AG04449 (cell line): ENCODE measurements around the gene BCL7B.
"Not testable (repeated sequence)": the region's sequence is repeated elsewhere in the genome, so short reads cannot be mapped to it uniquely, and the experiment has no call there.

Source experiments
- CTCF ChIA-PET: fragments of 350-600 bp; formaldehyde crosslinking; extraction: SDS; loops from one replicate; lab custom pipeline; 2021; ENCODE audit warnings: antibody characterized with exemption; lab: Yijun Ruan, JAX
- POLR2A ChIA-PET: fragments of 400-600, 350-600 bp; formaldehyde crosslinking; extraction: SDS; loops from one replicate; lab custom pipeline; 2020; ENCODE audit warnings: antibody characterized with exemption, inconsistent platforms; lab: Yijun Ruan, JAX
- DNase-seq: peaks from one replicate; pipeline ENCODE4 v3.0.0-alpha.2; 2010; ENCODE audit warnings: low read depth, low spot score
- H3K4me3 ChIP-seq: 2 replicates; pipeline ENCODE4 v1.5.1; 2011; ENCODE audit warnings: low read depth, mild to moderate bottlenecking, control low read depth, low read length
- TF ChIP-seq, protein P1 (sequence below): IDR thresholded peaks from one replicate; pipeline ENCODE4 v1.5.1; 2011; ENCODE audit warnings: mild to moderate bottlenecking, moderate library complexity, low read length, control low read depth, inconsistent platforms; ENCODE audit not compliant: insufficient read depth; ENCODE audit errors: missing control alignments

BCL7B gene

DNA sequence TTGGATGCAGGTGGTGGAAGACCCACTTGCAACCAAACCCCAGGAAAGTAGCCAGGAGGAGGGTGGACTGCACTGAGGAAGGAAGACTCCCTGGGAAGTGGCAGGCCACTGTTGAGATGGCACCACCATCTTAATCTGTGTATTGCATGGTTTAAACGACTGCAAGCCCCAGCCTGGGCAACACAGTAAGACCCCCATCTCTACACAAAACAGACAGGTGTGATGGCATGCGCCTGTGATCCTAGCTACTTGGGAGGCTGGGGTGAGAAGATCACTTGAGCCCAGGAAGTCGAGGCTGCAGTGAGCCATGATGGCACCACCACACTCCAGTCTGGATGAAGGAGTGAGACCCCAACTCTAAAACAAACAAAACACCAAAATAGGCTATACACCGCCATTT, 9.7 kb upstream of the BCL7B start:
- no peak overlapping the region for H3K4me3 ChIP-seq
- CTCF ChIA-PET, result interaction anchor here (0.9 to 2.8 kb wide), 3 partner anchors 9 to 288 kb away, joined by 3 to 14 read pairs (median 4); partner anchors contain the start of genes BCL7B and TBL2
- no peak for DNase-seq
- TF ChIP-seq, protein P1, sequence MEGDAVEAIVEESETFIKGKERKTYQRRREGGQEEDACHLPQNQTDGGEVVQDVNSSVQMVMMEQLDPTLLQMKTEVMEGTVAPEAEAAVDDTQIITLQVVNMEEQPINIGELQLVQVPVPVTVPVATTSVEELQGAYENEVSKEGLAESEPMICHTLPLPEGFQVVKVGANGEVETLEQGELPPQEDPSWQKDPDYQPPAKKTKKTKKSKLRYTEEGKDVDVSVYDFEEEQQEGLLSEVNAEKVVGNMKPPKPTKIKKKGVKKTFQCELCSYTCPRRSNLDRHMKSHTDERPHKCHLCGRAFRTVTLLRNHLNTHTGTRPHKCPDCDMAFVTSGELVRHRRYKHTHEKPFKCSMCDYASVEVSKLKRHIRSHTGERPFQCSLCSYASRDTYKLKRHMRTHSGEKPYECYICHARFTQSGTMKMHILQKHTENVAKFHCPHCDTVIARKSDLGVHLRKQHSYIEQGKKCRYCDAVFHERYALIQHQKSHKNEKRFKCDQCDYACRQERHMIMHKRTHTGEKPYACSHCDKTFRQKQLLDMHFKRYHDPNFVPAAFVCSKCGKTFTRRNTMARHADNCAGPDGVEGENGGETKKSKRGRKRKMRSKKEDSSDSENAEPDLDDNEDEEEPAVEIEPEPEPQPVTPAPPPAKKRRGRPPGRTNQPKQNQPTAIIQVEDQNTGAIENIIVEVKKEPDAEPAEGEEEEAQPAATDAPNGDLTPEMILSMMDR, result no peak
- POLR2A ChIA-PET, result interaction anchor here (0.7 to 2.2 kb wide), 2 partner anchors 9 to 11 kb away, joined by 3 to 9 read pairs; partner anchors contain the start of gene TBL2

DNA sequence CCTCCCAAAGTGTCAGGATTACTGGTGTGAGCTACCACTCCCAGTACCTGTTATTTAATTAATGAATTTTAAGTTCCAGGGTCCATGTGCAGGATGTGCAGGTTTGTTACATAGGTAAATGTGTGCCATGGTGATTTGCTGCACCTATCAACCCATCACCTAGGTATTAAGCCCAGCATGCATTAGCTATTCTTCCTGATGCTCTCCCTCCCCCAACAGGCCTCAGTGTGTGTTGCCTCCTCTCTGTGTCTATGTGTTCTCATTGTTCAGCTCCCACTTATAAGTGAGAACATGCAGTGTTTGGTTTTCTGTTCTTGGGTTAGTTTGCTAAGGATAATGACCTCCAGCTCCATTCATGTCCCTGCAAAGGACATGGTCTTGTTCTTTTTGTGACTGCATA, 8.9 kb upstream of the BCL7B start:
- CTCF ChIA-PET, result interaction anchor here (1.0 to 2.8 kb wide), 2 partner anchors 11 to 41 kb away, joined by 4 to 14 read pairs; partner anchors contain the start of gene TBL2

DNA sequence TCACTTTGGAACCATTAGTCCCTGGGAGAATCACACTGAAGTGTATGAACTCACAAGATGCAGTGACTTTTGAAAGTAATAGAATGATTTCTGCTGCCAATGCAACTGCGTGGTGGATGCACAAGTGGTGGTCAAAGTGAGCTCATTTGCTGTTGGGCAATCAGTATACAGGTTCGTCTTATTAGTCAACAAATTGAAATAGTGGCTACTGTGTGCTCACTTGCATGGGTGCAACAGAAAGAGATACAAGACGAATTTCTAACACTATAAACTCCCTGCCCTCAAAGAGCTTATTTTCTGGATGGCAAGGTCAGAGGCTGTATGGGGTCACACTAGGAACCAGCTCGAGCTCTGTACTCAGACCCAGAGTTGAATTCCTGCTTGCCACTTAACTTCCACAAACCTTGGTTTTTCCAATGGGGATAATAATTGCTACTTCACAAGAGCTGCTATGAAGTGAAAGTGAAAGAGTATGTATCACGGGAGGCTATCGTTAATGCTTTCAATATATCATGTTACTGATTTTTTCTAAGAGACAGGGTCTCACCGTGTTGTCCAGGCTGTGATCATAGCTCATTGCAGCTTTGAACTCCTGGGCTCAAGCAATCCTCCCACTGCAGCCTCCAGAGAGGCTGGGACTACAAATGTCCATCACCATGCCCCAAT, 8.3 kb upstream of the BCL7B start:
- POLR2A ChIA-PET, result interaction anchor here (0.6 to 2.2 kb wide), 5 partner anchors 9 to 132 kb away, joined by 3 to 9 read pairs (median 5); partner anchors contain the start of genes BAZ1B and TBL2
- no peak overlapping the region for H3K4me3 ChIP-seq
- no peak for DNase-seq
- TF ChIP-seq, protein P1, result no peak
- CTCF ChIA-PET, result interaction anchor here (1.0 to 2.8 kb wide), 2 partner anchors 11 to 41 kb away, joined by 4 to 14 read pairs; partner anchors contain the start of gene TBL2

More for the DNA sequence above, 8.9 kb upstream of the BCL7B start:
- not testable (repeated sequence) for DNase-seq, H3K4me3 ChIP-seq
- POLR2A ChIA-PET, result interaction anchor here (0.6 to 2.2 kb wide), 6 partner anchors 9 to 132 kb away, joined by 3 to 9 read pairs (median 5); partner anchors contain the start of genes BAZ1B and TBL2

DNA sequence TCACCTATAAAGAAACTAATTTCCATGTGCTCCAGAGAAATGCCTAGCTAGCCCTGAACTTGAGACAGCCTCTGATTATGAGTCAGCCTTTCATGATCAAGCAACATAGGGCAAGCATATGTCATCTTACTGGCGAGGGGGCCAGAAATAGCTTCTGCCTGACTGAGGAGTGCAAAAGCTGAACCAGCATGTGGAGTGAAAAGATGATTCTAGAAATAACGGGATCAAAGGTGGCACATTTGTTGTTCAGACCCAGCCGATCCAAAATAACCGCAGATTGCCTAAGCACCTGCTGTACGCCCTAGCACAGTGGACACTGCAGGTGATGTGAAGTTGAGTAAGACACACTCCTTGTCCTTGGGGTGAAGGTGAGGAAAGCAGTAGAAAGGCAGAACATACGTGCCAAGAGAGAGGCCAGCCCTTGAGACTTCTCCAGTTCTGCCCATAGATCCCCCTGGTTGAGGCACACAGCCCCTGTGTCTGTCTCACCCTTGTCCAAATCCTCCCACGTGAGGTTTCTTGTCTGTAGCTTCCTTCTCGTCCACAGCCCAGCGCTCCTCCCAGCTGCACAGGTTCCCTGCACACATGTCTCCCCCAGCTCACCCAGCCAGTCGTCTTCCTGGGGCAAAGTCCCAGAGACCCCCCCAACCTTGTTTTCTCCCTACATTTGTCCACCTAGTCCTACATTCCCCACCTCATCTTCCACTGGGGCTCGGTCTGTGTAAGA, 2.8 kb upstream of the BCL7B start:
- H3K4me3 ChIP-seq, result no peak overlapping the region
- ChIA-PET POLR2A (interaction anchor here (1.0 to 1.3 kb wide), 4 partner anchors 14 to 179 kb away, joined by 3 to 6 read pairs (median 5); partner anchors contain the start of genes ABHD11 and TBL2), CTCF (interaction anchor here (1.1 to 1.5 kb wide), 2 partner anchors 38 to 165 kb away, joined by 4 to 5 read pairs; no protein-coding TSS in a partner anchor)
- TF ChIP-seq, protein P1, result no peak
- peak; percentile 66 for DNase-seq

DNA sequence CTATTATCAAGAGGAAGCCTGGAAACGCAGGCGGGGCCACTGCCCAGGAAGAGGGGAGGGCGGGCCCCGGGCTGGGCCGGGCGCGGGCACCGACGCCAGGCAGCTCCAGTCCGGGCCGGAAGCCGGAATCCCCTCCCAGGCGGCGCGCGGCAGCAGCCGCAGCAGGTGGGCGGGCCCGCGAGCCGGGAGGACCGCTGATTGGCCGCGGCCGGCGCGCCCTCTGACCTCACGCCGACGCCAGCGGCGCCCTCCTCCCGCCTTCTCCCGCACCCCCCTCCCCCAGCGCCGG, 438 bp downstream of the BCL7B start:
- TF ChIP-seq, protein P1, result no peak
- POLR2A ChIA-PET, result interaction anchor here (0.6 to 1.0 kb wide), 3 partner anchors 10 to 21 kb away, joined by 3 to 4 read pairs (median 3); partner anchors contain the start of gene TBL2

DNA sequence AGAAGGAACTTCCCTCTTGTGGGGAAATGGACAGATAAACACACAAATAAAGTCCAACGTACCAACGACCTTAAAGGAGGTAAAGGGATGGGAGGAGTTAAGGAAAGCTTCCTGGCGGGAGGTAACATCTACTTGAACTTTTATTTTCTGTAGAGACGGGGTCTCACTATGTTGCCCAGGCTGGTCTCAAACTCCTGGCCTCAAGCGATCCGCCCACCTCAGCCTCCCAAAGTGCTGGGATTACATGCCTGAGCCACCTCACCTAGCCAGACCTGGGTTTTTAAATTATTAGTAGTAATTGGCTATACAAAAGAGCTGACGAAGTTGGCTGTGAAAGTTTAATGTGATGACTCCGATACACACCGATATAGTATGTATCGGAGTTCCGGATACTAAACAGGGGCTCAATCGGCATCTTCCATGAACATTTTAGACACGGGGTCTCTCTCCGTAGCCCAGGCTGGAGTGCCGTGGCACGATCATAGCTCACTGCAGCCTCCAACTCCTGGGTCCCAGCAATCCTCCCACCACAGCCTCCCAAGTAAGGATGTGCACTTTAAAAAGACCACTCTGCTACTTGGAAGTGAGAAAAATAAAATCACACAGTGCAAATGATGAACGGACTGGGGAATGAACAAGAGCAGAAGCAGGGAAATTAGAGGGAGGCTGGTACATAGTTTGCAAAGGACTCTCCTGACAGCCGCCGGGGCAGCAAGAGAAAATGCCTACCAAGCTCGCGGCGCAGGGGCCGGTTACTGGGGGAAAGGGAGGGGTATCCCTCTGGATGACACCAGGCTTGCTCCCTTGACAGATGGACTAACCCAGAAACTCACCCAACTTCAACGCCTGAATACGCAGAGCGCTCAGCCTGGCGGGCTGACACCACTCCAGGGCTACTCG, 1.0 kb downstream of the BCL7B start:
- peak overlapping the region; percentile 76 for H3K4me3 ChIP-seq
- TF ChIP-seq, protein P1, result no peak
- DNase-seq, result no peak
- POLR2A ChIA-PET, result interaction anchor here (0.6 to 1.0 kb wide), 3 partner anchors 9 to 22 kb away, joined by 3 to 4 read pairs (median 3); partner anchors contain the start of gene TBL2
- CTCF ChIA-PET, result interaction anchor here (1.0 kb wide), 2 partner anchors 10 to 20 kb away, joined by 3 read pairs; no protein-coding TSS in a partner anchor

More for the DNA sequence above, 438 bp downstream of the BCL7B start:
- CTCF ChIA-PET, result interaction anchor here (1.0 kb wide), 2 partner anchors 10 to 20 kb away, joined by 3 read pairs; no protein-coding TSS in a partner anchor
- H3K4me3 ChIP-seq, result peak overlapping the region; percentile 84
- peak; percentile 36 for DNase-seq
